Kidney (tissue), 14 donors: Measurements from ENCODE around the gene PMEPA1. TPM values are rescaled to one million over a fixed set of nuclear protein-coding genes. Genes with fewer than 3 reads are reported as not detected.

Experiments used
- DNase-seq, 5 donors: peaks; one replicate each; pipeline ENCODE4 v3.0.0-alpha.2; 2013 to 2020
- FAIRE-seq: peaks from 2 replicates; lab custom pipeline; 2012; peaks lifted over from hg19 to GRCh38; lab: Jason Lieb, UNC
- H3K27ac ChIP-seq, 2 donors: one replicate each; pipeline ENCODE4 v1.7.0; 2013; ENCODE audit warnings: low read depth in 2 of 2, low read length in 2 of 2, inconsistent platforms in 1 of 2
- H3K27me3 ChIP-seq: one replicate; pipeline ENCODE4 v1.7.1; 2013; ENCODE audit warnings: low read length, inconsistent platforms; ENCODE audit not compliant: control insufficient read depth, insufficient read depth
- H3K36me3 ChIP-seq, 3 donors: one replicate each; pipeline versions ENCODE4 v1.7.0 to v1.7.1; 2013; ENCODE audit warnings: low read length in 3 of 3, control low read depth in 1 of 3, inconsistent platforms in 1 of 3; ENCODE audit not compliant: insufficient read depth in 3 of 3, control insufficient read depth in 2 of 3
- H3K4me1 ChIP-seq, 3 donors: one replicate each; pipeline versions ENCODE4 v1.7.0 to v1.7.1; 2013; ENCODE audit warnings: low read length in 3 of 3, inconsistent platforms in 1 of 3, low read depth in 1 of 3; ENCODE audit not compliant: control insufficient read depth in 2 of 3, insufficient read depth in 2 of 3
- H3K4me3 ChIP-seq, 3 donors: one replicate each; pipeline versions ENCODE4 v1.7.0 to v1.8.1; 2013; ENCODE audit warnings: low read length in 3 of 3, control low read depth in 1 of 3, inconsistent platforms in 1 of 3
- H3K9ac ChIP-seq, 3 donors: one replicate each; pipeline versions ENCODE4 v1.7.0 to v1.7.1; 2013; ENCODE audit warnings: low read length in 3 of 3, control low read depth in 1 of 3, inconsistent platforms in 1 of 3
- H3K9me3 ChIP-seq, 3 donors: one replicate each; pipeline versions ENCODE4 v1.7.0 to v1.7.1; 2013; ENCODE audit warnings: low read length in 3 of 3, control low read depth in 1 of 3, inconsistent platforms in 1 of 3; ENCODE audit not compliant: control insufficient read depth in 2 of 3, insufficient read depth in 1 of 3
- intact Hi-C: fragments of 100-400 bp; cut with DNase I; formaldehyde crosslinking; loops from one replicate; pipeline ENCODE4 v1.11.1; 2022
- polyA plus RNA-seq: library from polyadenylated mRNA; stranded (reverse); fragments of 350-450 nt; fragmentation: Illumina TruSeq; extraction: RNeasy Lipid Tissue Mini Kit (QIAGEN cat#74804); gene quantifications from one replicate; pipeline ENCODE4 v1.2.3, GENCODE V29; 2014; ENCODE audit warnings: low read depth, low replicate concordance; ENCODE audit not compliant: insufficient read depth
- total RNA-seq: library from RNA; stranded (reverse); fragmentation: NEBNext Ultra II Directional; extraction: Animal tissue kit (Norgen Biotek cat#: 25700); gene quantifications from one replicate; pipeline ENCODE4 v1.2.1, GENCODE V29; 2021
- TF ChIP-seq, protein P1 (sequence below): IDR thresholded peaks from 3 replicates; pipeline ENCODE4 v1.5.1; 2012; ENCODE audit warnings: mild to moderate bottlenecking, moderate library complexity, borderline replicate concordance; ENCODE audit not compliant: insufficient read depth; ENCODE audit errors: extremely low read depth
- donor health status: control.
- donor health status: control.
- donor health status: control.
- donor health status: control.
- donor health status: control.
- donor health status: DM: yes; HTN: yes; CAD: no.
- donor health status: Normal renal cell carcinoma (clear cell type).

The PMEPA1 gene
- total and polyA plus RNA-seq, 2 donors from 2014 or later: 12.9 to 30.4 TPM

DNA sequence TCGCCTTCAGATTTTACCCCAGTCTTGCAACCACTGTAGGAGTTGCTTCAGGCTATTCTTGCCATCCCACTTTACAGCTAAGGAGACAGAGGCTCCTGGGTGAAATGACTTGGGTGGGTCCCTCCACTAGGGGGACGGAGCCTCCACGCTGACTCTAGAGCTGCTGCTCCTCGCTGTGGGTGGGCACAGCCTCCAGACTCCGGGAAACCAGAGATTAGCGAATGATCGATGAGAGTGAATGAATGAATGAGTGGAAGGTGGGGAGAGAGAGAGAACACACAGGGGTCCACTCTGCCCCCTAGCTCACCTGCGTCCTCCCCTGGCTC, 100.0 kb downstream of the PMEPA1 start:
- intact Hi-C loops: no loop called here
- DNase-seq (peak in 1 of 5 donors; percentile 32), FAIRE-seq (no peak)
- Histone ChIP-seq H3K9ac (no peak overlapping the region), H3K27me3 (no peaks in the 10 kb centered on the region), H3K36me3 (no peaks in the 10 kb centered on the region), H3K9me3 (no peaks in the 10 kb centered on the region), H3K4me1 (no peaks in the 10 kb centered on the region), H3K4me3 (no peak overlapping the region), H3K27ac (no peak overlapping the region)
- TF ChIP-seq, protein P1, sequence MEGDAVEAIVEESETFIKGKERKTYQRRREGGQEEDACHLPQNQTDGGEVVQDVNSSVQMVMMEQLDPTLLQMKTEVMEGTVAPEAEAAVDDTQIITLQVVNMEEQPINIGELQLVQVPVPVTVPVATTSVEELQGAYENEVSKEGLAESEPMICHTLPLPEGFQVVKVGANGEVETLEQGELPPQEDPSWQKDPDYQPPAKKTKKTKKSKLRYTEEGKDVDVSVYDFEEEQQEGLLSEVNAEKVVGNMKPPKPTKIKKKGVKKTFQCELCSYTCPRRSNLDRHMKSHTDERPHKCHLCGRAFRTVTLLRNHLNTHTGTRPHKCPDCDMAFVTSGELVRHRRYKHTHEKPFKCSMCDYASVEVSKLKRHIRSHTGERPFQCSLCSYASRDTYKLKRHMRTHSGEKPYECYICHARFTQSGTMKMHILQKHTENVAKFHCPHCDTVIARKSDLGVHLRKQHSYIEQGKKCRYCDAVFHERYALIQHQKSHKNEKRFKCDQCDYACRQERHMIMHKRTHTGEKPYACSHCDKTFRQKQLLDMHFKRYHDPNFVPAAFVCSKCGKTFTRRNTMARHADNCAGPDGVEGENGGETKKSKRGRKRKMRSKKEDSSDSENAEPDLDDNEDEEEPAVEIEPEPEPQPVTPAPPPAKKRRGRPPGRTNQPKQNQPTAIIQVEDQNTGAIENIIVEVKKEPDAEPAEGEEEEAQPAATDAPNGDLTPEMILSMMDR: no peak

DNA sequence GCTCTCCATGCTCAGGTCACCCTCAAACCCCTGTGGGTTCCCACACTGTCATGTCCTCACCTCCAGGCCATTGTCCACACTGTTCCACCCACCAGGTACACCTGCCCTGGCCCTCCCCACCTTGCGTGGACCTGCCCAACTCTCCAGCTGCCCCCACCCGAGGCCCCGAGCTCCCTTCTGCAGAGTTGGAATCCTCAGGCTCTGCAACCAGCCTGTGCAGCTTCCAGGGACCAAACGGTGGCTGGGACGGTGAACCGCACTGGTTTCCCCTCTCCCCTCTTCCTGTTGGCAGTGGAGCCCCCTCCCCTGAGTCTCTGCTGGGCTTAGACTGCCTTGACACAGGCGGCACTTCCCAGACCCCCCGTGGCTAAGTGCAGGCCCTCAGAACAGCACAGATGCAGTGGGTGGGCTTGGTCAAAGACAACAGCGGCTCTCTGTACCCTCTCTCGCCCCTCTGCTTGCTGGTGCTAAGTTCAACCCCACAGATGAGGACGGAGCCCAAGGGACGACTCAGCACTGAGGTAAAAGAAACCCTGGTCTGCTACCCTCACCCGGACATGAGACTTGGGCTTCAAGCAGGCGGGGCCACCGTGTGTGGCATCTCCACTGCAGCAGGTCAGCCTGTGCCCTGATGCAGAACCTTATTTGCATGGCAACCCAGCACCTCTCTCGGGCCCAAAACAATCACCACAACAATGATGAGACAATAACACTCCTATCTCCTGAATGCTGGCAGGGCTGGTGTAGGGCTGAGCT, 100.6 kb downstream of the PMEPA1 start:
- H3K9ac ChIP-seq: no peak overlapping the region
- no peaks in the 10 kb centered on the region for H3K36me3 ChIP-seq
- DNase-seq (peak in 2 of 5 donors; percentile 27 to 66), FAIRE-seq (no peak)
- H3K9me3 ChIP-seq: no peaks in the 10 kb centered on the region
- no peaks in the 10 kb centered on the region for H3K4me1 ChIP-seq
- intact Hi-C loops: no loop called here
- TF ChIP-seq, protein P1: no peak
- no peak overlapping the region for H3K4me3 ChIP-seq
- H3K27me3 ChIP-seq: no peaks in the 10 kb centered on the region
- H3K27ac ChIP-seq: no peak overlapping the region

DNA sequence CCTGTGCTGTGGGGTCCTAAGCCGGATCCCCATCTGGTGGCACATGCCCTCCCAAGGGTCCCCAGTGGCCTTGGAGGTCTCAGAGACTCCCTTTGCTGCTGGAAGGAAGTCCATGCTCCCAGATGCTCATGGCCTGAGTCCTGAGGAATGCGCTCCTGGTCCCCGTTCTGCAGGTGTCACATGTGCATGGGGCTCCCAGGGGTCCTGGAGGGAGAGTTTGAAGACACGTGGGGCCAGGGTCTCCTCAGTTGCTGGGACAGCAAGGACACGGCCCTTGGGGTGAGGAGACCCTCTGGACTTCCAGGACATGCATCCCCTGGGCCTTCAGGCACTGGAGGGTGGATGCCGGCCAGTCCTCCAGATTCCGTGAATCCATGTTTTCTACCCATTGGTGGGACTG, 101.3 kb downstream of the PMEPA1 start:
- DNase-seq: peak in 2 of 5 donors; percentile 22 to 45
- TF ChIP-seq, protein P1: no peak
- no peak for FAIRE-seq

More for the DNA sequence above, 101.3 kb downstream of the PMEPA1 start:
- intact Hi-C loops: no loop called here
- no peaks in the 10 kb centered on the region for H3K27me3 ChIP-seq
- H3K27ac ChIP-seq: no peak overlapping the region
- H3K36me3 ChIP-seq: no peaks in the 10 kb centered on the region
- no peak overlapping the region for H3K9ac ChIP-seq
- H3K4me1 ChIP-seq: no peaks in the 10 kb centered on the region
- no peaks in the 10 kb centered on the region for H3K9me3 ChIP-seq
- H3K4me3 ChIP-seq: no peak overlapping the region
